ENCODE data around the gene KCNS3.

GRCh38 chr2:17876590-17876989 is 1.9 kb upstream of the KCNS3 start:
- TF ChIP-seq CTCF (IDR thresholded peaks at IDR 0.05; ENCODE audit: insufficient read depth, low read length) (no peak), REST (IDR thresholded peaks at IDR 0.05; ENCODE audit: insufficient replicate concordance, low read depth) (no peak), POLR2AphosphoS5 (IDR thresholded peaks at IDR 0.05; ENCODE audit: low read depth) (no peak), SPI1 (IDR thresholded peaks at IDR 0.05; ENCODE audit: borderline replicate concordance, low read depth) (no peak)

Measured in HL-60 (cell line).